Epithelial cell of proximal tubule (primary cell): ENCODE data around the gene AGO1. TPM values are rescaled to one million over a fixed set of nuclear protein-coding genes. Genes with fewer than 3 reads are reported as not detected.
"Not testable (repeated sequence)": the region's sequence is repeated elsewhere in the genome, so short reads cannot be mapped to it uniquely, and the experiment has no call there.

Experiments used
- DNase-seq: peaks from one replicate; pipeline ENCODE4 v3.0.0-alpha.2; 2011; ENCODE audit warnings: low read depth
- H3K4me3 ChIP-seq: 2 replicates; pipeline ENCODE4 v1.5.1; 2011; ENCODE audit warnings: low read depth, mild to moderate bottlenecking, low read length
- total RNA-seq: library from RNA; depleted of rRNA; stranded (reverse); fragments of >200 nt; gene quantifications from 2 replicates; pipeline ENCODE4 v1.2.3, GENCODE V29; 2015
- TF ChIP-seq, protein P1 (sequence below): conservative IDR thresholded peaks from 2 replicates; pipeline ENCODE4 v1.5.1; 2012; ENCODE audit warnings: low read depth, mild to moderate bottlenecking, low read length

AGO1 gene
- total RNA-seq, 1 donor from 2014 or later, result 9.2 TPM

DNA sequence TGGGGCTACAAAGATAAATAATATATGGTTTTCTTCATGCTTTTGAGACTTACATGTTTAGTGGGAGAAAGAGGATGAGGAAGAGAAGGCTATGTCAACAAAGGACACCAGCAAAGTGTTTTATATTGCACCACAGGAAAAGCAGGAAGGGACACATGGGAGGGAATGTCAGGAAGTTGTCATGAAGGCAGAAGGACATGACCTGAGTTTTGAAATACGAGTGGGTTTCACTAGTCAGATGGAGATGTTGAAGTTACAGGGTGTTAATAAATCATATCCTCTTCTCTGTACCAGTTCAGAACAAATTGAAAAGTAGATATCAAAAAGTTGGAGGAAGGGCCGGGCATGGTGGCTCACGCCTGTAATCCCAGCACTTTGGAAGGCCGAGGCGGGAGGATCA is 18.2 kb upstream of the AGO1 start:
- TF ChIP-seq, protein P1, sequence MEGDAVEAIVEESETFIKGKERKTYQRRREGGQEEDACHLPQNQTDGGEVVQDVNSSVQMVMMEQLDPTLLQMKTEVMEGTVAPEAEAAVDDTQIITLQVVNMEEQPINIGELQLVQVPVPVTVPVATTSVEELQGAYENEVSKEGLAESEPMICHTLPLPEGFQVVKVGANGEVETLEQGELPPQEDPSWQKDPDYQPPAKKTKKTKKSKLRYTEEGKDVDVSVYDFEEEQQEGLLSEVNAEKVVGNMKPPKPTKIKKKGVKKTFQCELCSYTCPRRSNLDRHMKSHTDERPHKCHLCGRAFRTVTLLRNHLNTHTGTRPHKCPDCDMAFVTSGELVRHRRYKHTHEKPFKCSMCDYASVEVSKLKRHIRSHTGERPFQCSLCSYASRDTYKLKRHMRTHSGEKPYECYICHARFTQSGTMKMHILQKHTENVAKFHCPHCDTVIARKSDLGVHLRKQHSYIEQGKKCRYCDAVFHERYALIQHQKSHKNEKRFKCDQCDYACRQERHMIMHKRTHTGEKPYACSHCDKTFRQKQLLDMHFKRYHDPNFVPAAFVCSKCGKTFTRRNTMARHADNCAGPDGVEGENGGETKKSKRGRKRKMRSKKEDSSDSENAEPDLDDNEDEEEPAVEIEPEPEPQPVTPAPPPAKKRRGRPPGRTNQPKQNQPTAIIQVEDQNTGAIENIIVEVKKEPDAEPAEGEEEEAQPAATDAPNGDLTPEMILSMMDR, result no peak
- no peak for DNase-seq
- H3K4me3 ChIP-seq, result no peak overlapping the region

DNA sequence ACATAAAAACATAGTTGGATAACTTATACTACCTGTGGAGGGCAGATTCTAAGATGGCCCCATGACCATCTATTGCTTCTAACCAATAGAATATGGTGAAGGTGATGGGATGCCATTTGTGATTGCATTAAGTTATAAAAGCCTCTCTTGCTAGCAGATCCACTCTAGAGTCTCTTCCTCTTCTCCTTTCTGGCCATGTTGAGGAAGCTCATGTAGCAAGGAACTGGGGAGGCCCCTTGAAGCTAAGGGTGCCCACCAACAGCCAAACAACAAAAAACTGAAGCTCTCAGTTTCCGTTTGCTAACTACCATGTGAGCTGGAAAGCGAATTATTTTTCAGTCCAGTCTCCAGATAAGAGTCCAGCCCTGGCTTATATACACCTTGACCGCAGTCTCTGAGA is 16.0 kb upstream of the AGO1 start:
- TF ChIP-seq, protein P1, result no peak
- no peak overlapping the region for H3K4me3 ChIP-seq
- DNase-seq, result no peak

DNA sequence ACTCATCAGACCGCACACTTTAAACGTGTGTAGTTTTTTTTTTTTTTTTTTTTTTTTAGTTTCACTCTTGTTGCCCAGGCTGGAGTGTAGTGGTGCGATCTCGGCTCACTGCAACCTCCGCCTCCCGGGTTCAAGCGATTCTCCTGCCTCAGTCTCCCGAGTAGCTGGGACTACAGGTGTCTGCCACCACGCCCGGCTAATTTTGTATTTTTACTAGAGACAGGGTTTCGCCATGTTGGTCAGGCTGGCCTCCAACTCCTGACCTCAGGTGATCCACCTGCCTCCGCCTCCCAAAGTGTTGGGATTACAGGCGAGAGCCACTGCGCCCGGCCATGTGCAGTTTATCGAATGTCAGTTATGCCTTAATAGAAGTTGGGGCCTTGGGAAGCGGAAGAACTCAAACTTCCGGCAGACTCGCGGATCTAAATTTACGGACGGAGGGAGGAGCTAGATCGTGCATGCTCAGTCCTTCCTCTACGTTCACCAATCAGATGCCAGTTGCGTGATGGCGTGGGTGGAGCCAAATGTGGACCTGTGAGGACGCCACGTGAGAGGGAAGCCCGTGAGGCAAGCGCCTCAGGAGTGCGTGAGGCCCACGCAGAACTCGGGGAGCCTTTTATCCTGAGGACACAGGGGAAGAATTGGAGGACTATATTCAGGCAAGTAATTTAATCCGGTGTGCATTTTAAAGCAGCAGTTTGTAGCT is 13.6 kb upstream of the AGO1 start:
- not testable (repeated sequence) for H3K4me3 ChIP-seq

DNA sequence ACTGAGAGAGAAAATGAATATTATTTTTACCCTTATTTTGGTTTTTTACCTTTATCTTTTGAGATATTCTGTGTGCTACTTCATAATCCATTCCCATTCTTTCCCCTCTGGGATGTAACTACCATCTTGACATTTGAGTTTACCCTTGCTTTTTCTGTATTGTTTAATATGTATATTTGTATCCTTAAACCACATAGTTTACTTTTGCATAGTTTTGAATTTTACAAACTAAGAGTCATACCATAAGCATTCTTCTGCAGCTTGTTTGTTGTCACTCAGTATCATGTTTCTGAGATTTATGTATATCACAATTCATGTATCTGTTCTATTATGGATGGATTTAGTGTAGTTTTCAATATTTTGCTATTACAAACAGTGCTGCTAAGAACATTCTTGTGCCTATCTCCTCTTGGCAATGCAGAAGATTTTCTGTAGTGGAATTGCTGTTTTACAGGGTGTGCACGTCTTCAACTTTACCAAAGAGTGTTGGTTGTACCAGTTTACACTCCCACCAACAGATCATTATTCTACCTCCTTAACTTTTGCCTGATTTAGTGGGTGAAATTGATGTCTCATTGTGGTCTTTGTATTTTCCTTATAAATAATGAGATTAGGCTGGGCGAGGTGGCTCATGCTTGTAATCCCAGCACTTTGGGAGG is 12.2 kb upstream of the AGO1 start:
- TF ChIP-seq, protein P1, result no peak
- no peak overlapping the region for H3K4me3 ChIP-seq
- no peak for DNase-seq

More for the DNA sequence above, 13.6 kb upstream of the AGO1 start:
- DNase-seq, result not testable (repeated sequence)

DNA sequence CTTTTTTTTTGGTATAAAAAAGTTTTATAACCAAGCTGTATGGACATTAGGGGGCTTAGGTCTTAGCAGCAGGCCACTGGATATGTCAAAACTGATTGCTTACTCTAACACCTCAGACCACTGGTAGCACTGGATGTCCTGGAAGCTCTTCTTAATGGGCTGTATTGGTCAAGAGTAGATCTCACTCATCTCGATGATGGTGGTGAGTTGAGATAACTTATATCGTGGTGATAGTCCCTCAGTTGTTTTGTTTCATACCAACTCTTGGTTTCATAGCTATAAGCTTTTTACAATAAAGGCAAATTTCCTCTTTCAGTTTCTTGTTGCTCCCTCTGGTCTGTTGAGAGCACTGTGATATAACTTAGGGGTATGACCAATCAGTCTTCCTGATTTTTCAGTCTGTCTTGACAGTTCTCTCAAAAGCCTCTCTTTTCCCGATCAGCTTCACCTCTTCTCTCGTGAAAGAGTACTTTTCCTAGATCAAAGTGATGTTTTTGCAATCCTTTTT is 9.7 kb upstream of the AGO1 start:
- DNase-seq, result no peak
- TF ChIP-seq, protein P1, result no peak
- no peak overlapping the region for H3K4me3 ChIP-seq

DNA sequence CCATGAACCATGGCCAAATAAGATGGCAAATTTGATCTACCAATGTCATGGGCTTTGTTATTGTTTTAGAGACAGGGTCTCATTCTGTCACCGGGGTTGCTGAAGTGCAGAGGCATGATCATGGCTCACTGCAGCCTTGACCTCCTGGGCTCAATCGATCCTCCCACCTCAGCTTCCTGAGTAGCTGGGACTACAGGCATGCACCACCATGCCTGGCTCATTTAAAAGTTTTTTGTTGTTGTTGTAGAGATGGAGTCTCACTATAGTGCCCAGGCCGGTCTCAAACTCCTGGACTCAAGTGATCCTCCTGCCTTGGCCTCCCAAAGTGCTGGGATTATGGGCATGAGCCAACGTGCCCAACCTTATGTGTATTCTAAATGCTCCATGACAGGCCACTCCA is 8.9 kb upstream of the AGO1 start:
- H3K4me3 ChIP-seq, DNase-seq: not testable (repeated sequence)

DNA sequence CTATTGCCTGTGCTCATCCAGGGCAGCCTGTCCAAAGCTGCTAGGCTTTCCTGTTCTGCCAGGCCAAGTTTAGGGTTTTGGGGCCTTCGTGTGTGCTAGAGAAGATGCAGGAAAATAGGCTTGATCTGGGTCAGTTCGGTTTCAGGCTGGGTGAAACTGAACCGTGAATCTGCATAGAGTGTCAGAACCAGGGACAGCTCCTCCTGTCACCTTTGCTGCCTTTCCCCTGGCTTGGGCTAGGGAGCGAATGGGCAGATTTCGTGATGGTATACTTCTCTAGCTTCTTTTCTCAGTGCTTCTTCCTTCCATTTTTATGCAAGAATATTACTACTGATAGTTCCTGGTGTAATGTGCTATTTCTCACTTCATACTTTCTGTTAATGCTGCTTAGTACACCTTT is 6.0 kb upstream of the AGO1 start:
- TF ChIP-seq, protein P1, result no peak
- H3K4me3 ChIP-seq, result no peak overlapping the region
- DNase-seq, result no peak

DNA sequence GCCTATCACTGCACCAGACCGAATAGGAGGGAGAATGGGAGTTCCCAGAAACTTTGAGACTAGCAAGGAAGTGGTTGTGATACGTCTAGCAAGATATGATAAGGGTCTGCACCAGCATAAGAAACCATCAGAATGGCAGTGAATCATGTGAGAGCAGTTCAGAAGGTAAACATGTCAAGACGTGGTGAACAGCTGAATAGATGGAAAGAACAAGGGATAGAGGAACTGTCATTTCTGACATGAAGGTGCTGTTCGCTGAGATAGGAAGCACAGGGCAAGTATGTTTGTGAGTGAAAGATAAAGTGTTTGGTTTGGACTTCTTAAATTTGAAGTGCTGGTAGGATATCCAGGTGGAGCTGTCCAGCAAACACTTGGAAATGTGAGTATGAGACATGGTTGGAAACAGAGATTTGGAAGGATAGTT is 1.1 kb upstream of the AGO1 start:
- DNase-seq, result no peak
- H3K4me3 ChIP-seq, result no peak overlapping the region
- TF ChIP-seq, protein P1, result no peak
